GM19372 (cell line): ENCODE data around the gene RNF152.

Experiments used
- ATAC-seq: cut with Tn5 transposase; IDR thresholded peaks from one replicate; pipeline ENCODE4 v1.9.1; 2021; ENCODE audit warnings: mild to moderate bottlenecking, low read depth, moderate library complexity; ENCODE audit not compliant: unreplicated experiment

The RNF152 gene

GRCh38 chr18:61855449-61856378 is 37.1 kb downstream of the RNF152 start:
- no peak for ATAC-seq

- no peak for ATAC-seq
Observed at GRCh38 chr18:61854578-61855448, 38.0 kb downstream of the RNF152 start.

- ATAC-seq = no peak
Observed at GRCh38 chr18:61853855-61854254, 39.0 kb downstream of the RNF152 start.

GRCh38 chr18:61852496-61852895 is 40.3 kb downstream of the RNF152 start:
- ATAC-seq = no peak

- ATAC-seq = no peak
Observed at GRCh38 chr18:61851940-61852451, 40.8 kb downstream of the RNF152 start.

- no peak for ATAC-seq
Observed at GRCh38 chr18:61851279-61851678, 41.5 kb downstream of the RNF152 start.

- ATAC-seq = no peak
Observed at GRCh38 chr18:61850756-61851155, 42.1 kb downstream of the RNF152 start.

GRCh38 chr18:61847164-61847791 is 45.5 kb downstream of the RNF152 start:
- no peak for ATAC-seq

GRCh38 chr18:61845197-61845596 is 47.6 kb downstream of the RNF152 start:
- no peak for ATAC-seq

GRCh38 chr18:61844726-61845125 is 48.1 kb downstream of the RNF152 start:
- no peak for ATAC-seq

GRCh38 chr18:61842146-61842545 is 50.7 kb downstream of the RNF152 start:
- ATAC-seq = no peak

- ATAC-seq = no peak
Observed at GRCh38 chr18:61841706-61842105, 51.1 kb downstream of the RNF152 start.

GRCh38 chr18:61840324-61840723 is 52.5 kb downstream of the RNF152 start:
- no peak for ATAC-seq

GRCh38 chr18:61838521-61838920 is 54.3 kb downstream of the RNF152 start:
- ATAC-seq = no peak

- ATAC-seq = no peak
Observed at GRCh38 chr18:61833978-61834377, 58.8 kb downstream of the RNF152 start.

- ATAC-seq = no peak
Observed at GRCh38 chr18:61833387-61833786, 59.4 kb downstream of the RNF152 start.

GRCh38 chr18:61832858-61833257 is 59.9 kb downstream of the RNF152 start:
- no peak for ATAC-seq

GRCh38 chr18:61831071-61831470 is 61.7 kb downstream of the RNF152 start:
- no peak for ATAC-seq

GRCh38 chr18:61829108-61829507 is 63.7 kb downstream of the RNF152 start:
- ATAC-seq = no peak

- ATAC-seq = no peak
Observed at GRCh38 chr18:61827591-61827990, 65.2 kb downstream of the RNF152 start.

GRCh38 chr18:61825386-61825785 is 67.4 kb downstream of the RNF152 start:
- ATAC-seq = no peak
